MV-4-11 (cell line): ENCODE data around the gene LANCL2.
"Not testable (repeated sequence)": the region's sequence is repeated elsewhere in the genome, so short reads cannot be mapped to it uniquely, and the experiment has no call there.

Experiments used
- DNase-seq: peaks from one replicate; lab custom pipeline; 2025; lab: John Stamatoyannopoulos, UW

LANCL2 gene

DNA sequence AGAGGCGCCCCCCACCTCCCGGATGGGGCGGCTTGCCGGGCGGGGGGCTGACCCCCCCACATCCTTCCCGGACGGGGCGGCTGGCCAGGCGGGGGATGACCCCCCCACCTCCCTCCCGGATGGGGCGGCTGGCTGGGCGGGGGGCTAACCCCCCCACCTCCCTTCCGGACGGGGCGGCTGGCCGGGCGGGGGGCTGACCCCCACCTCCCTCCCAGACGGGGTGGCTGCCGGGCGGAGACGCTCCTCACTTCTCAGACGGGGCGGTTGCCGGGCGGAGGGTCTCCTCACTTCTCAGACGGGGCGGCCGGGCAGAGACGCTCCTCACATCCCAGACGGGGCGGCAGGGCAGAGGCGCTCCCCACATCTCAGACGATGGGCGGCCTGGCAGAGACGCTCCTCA lies 37.4 kb downstream of the LANCL2 start:
- DNase-seq, result not testable (repeated sequence)

DNA sequence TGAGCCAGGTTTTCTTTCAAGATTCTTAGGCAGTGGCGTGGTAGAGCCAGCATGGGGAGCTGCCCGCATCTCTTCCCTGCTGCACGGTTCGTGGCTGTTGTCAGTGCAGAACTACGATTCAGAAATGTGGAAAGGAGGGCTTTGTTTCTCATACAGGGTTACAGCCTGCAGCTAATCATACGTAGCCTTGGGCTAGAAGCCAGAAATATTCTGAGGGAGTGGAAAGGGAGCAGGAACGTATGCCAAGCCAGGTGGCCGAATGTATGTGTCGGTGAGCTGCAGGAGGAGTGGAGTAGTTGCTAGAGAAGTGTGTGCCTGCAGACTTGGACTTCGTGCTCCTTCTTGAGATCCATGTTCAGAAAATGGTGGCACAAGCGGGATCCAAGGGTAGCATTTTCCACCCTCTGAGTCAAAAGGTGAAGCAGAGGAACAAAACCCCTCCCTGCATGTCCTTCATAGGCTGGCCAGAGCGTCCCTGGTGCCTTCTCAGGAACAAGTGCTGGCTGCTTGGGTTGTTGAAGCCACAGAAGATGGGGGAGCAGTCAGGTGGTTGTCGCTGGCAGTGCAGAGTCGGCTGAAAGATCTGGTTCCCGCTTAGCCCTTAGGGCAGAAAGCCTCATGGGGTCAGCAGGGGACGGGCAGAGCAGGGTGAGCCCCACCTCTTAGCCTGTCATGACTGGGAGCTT lies 40.9 kb downstream of the LANCL2 start:
- DNase-seq, result no peak

DNA sequence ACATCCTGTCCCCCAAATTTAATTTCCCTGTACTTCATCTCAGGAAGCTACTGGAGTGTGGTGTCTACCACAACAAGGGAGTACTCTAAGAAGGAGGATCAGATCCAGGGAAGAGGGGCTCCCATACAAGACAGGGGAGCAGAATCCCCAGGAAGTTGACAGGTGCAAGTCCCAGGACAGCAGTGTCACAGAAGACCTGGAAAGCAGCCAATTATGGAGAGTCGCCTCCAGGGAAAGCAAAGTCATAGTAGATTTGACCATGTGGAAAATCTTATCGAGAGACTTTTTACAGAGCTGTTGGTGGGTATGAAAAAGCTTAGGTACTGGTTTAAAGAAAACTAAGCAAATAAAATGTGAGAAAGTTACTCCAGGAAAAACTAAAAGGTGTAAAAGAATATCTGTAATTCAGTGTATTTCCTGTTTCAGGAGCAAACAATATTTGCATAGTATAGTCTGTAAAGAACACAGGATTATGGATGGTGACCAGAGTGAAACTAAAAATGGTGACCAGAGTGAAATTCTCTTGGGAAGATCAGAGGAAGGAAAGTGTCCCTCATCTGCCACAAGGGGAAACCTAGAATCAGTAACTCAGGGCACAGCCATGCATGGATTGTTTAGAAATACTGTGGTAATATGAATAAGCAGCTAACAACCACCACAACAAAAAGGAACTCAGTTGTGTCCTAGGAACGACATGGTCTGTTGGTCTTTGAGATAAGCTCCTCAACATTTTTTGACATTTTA lies 44.5 kb downstream of the LANCL2 start:
- DNase-seq, result peak; percentile 70

DNA sequence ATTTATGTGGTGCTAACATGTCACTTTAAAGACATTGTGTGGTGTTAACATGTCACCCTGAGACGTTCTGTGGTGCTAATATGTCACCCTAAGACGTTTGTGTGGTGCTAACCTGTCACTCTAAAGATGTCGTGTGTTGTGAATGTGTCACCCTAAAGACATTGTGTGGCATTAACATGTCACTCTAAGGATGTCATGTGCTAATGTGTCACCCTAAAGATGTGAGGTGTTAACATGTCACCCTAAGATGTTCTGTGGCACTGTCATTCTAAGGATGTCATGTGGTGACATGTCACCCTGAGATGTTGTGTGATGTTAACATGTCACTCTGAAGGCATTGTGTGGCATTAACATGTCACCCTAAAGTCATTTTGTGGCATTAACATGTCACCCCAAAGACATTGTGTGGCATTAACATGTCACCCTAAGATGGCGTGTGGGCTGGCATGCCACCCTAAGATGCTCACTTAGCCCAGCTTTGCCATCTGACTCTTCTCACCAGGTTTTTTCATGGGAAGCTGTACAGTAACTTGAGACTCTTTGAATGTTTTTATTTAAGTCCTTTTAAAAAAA lies 45.6 kb downstream of the LANCL2 start:
- DNase-seq, result no peak

DNA sequence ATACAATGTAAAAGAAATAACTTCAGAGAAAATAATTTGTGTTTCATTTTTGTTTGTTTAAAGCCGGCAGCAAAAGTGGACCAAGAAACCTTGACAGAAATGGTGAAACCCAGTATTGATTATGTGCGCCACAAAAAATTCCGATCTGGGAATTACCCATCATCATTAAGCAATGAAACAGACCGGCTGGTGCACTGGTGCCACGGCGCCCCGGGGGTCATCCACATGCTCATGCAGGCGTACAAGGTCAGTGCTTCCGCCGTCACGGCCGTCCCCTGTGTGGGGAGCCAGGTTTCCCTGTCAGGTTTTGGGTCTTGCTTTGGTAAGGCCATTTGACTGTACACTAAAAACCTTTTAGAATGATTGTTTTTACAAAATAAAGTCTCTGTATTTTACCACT lies 46.7 kb downstream of the LANCL2 start:
- DNase-seq, result no peak

DNA sequence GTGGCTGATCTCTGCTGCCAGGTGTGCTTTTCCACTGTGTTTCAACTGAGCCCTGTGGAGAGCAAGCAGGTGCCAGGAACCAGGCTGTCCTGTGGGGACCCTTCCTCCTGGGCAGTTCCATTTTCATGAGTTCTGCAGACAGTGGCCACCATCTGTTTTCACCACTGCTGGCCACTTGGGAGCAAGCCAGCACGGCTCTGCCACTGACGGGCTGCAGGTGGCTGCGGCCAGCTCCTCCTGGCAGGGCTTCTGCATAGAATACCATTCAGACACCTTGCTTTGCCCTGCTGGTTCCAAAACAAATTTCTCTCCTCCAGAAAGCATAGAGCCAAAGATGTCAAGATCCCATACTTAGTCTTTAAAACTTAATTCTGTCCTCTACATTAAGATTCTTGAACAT lies 48.3 kb downstream of the LANCL2 start:
- no peak for DNase-seq

DNA sequence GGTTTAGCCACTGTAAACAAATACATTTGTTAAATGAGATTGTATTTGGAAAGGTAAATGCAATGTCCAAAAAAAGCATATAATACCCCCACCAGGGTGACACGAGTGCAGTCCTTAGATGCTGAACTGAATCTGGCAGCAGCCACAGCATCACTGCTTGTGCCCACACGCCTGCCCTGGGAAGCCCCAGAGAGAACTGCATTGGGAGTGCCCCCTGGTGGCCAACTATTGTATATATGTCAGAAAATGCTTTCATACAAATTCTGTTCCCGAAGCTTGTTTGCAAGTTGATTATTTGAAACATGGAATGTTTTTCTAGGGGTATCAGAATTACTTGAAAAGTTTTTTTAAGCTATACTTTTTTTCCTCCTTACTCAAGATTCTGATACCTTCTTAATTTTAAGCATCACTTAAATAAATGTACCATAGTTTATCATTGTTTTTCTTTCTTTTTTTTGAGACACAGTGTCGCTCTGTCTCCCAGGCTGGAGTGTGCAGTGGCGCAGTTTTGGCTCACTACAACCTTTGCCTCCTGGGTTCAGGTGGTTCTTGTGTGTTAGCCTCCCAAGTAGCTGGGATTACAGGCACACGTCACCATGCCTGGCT lies 50.1 kb downstream of the LANCL2 start:
- peak; percentile 68 for DNase-seq

DNA sequence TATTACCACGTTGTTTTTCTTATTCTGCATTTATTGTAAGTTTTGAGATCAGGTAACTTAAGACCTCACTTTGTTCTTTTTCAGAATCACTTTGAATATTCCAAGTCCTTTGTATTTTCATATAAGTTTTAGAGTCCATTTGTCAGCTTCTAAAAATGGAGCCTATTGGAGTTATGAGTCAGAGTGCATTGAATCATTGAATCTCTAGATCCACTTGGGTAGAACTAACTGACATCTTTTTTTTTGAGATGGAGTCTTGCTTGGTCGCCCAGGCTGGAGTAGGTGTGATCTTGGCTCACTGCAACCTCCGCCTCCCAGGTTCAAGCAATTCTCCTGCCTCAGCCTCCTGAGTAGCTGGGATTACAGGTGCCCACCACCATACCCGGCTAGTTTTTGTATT lies 52.3 kb downstream of the LANCL2 start:
- DNase-seq, result not testable (repeated sequence)

DNA sequence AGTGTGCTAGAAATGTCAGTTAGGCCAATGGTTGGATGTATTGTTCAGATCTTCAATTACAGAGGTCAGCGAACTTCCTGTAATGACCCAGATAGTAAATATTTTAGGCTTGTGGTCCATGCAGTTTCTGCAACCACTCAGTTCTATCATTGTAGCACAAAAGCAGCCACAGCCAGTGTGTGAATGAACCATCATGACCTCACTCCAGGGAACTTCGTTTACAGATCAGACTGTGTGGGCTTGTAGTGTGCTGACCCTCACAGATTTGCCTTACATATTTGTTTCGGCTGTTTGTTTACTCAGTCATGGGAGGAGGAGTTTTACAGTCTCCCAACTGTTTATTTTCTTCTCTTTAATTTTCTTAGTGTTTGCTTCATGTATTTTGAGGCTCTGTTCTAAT lies 55.4 kb downstream of the LANCL2 start:
- DNase-seq, result peak; percentile 56

DNA sequence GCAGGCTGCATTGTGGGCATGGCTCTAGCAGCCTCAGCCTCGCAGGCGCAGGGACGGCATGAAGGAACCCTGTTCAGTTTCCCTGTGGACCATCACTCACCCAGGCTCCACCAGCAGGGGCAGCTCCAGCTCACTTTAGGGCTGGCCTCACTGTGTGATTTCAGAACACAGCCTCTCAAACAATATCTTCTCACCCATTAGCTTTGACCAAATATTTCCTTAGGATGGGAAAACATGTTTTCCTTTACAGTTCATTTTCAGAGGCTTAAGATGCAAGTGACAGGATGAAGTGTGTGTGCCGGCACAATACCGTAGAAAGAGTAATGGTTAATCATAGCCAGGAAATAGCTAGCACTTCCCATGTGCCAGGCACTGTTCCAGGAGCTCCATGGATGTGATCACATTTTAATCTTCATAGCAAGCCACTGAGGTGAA lies 58.2 kb downstream of the LANCL2 start:
- DNase-seq, result no peak

DNA sequence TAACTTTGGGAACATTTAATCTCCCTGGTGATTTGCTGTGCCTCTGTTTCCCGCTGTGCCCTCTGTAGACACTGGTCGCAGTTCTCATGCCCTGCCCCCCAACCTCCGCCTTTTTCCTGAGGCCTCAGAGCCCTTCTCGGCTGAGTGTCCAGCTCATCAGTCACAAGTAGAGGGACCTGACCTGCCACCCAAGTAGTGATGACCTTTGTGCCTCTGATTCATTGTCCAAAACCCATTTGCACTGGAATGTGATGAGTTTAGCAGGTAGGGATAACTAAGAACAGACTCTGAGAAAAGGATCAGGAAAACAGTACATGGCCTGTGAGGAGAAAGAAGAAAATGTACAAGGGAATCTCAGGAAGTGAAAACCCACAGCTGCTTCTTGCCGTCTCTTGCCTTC lies 58.8 kb downstream of the LANCL2 start:
- no peak for DNase-seq

DNA sequence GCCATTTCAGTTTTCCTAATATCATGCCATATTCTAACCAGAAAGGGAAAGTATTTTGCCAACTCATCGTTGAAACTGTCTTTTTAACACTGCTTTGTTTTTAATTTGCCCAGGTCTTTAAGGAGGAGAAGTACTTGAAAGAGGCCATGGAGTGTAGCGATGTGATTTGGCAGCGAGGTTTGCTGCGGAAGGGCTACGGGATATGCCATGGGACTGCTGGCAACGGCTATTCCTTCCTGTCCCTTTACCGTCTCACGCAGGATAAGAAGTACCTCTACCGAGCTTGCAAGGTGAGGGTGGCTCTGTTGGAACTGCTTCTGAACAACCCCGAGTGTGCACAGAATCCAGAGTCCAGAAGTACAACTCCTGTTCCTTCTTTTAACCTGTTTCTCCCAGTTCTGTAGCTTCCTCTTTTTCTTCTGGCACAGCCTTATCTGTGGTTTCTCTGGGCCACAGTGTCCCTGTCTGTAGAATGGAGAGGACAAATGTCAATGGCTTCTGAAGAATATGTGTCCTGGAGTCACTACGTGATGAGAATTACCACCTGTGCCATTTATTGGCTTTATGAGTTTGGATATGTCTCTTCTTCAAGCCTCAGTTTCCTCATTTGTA lies 60.1 kb downstream of the LANCL2 start:
- peak; percentile 54 for DNase-seq

DNA sequence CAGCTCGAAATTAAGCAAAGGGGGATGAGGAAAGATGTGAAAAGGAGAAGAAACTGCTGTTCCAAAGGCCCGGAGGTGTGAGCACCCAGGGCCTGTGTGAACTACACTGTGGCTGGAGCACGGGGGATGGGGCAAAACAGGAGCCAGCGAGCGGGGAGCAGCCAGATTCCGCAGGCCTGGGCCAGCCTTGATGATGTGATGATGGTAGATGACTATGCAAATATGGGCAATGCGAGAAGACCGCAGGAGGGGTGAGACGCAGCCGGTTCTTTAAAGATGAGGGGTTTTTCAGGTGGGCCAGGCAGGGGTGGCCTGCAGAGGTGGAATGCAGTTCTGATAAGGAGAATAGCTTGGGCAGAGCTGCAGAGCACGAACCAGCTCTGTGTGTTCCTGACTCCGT lies 61.5 kb downstream of the LANCL2 start:
- no peak for DNase-seq

DNA sequence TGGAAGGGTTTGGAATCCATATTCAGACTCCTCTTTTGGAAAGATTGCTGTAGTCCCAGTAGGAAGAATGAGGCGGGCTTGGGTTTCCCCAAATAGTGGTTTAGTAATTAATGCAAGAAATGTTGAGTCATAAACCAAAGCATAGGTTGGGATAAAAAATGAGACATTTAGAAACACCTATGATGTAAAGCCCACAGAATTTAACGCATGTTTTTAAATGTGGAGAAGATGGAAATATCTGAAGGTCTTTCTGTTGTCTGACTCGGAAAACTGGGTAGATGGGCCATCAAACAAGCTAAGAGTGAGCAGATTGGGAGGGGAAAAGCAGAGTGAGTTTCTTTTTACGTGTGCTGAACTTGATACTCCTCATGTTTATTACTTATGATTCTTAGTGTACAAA lies 62.2 kb downstream of the LANCL2 start:
- no peak for DNase-seq

DNA sequence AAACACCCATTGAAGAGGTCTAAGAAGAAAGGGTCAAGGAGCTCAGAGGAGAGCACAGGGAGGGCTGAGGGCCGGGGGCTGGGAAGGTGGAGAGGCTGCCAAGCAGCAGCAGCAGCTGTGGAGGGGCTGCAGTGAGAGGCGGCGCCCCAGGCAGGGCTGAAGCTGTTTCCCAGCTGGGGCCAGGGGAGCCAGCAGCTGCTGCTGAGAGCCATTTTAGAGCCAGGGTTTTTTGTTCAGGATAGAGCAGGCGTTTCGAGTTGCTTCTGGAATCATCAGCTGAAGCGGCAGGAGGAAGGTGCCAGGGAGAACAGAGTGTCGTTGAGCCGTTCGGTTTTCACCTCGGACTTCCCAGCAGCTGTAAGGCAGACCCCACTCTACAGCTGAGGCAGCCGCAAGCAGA lies 62.7 kb downstream of the LANCL2 start:
- DNase-seq, result no peak

DNA sequence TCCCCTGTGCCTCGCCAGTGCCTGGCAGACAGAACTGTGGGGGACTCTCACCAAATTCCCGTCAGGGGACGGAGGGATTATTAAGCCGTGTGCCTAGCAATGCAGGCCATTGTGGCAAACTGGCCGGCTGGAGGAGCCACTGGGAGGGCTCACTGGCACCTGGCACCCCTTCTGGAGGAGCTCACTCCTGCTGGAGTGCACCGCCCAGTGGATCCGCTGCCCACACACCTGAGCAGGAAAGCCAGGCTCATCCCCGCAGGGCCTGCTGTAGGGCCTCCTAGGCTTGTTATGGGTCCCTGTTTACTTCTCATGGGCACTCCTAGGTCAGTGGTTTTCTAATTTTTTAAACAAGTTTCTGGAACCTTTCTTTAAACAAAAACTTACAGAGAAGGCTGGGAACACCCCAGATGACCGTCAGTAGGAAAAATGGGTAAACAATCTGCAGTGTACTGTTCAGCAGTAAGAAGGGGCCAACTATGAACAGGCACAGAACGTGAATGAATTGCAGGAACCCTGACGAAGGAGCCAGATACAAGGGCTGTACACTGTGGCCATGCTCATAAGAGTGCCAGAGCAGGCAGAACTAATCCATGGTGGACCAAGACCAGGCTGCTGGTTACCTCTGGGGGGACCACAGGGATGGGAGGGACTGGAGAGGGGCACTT lies 64.8 kb downstream of the LANCL2 start:
- no peak for DNase-seq

DNA sequence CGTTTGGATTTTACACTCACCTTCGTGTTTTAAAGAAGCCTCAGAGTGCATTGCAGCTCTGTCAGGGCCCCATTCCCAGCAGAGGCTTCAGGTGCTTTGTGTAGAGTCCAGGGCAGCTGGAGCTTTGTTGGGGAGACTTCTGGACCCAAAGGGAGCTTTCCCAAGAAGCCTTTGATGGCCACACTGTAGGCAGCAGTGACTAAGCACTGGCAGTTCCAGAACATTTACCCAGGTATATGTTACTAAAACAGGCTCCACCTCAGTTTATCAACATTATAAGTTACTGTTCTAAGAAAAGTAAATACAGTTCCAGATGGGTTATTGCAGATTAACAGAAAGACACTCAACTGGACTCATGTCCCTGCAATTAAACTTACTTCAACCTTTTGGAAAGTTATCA lies 66.8 kb downstream of the LANCL2 start:
- DNase-seq, result no peak

DNA sequence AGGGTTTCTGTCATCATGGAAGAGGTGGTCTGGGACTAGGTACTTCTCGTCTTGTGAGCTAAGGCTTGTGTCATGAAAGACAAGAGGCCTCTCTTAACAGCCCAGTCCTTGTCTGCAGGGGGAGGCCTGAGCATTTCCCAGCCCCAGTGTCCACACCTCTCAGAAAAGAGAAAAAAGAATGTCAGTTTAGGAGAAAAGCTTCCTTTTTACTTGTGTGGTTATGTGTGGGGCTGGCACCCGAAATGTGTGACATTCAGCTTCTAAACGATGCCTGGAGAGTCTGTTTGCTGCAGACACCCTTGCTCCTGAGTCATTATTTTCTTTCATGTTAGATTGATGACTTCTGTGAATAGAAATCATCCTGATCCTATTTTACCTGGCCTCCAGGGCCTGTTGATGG lies 67.4 kb downstream of the LANCL2 start:
- DNase-seq, result no peak

DNA sequence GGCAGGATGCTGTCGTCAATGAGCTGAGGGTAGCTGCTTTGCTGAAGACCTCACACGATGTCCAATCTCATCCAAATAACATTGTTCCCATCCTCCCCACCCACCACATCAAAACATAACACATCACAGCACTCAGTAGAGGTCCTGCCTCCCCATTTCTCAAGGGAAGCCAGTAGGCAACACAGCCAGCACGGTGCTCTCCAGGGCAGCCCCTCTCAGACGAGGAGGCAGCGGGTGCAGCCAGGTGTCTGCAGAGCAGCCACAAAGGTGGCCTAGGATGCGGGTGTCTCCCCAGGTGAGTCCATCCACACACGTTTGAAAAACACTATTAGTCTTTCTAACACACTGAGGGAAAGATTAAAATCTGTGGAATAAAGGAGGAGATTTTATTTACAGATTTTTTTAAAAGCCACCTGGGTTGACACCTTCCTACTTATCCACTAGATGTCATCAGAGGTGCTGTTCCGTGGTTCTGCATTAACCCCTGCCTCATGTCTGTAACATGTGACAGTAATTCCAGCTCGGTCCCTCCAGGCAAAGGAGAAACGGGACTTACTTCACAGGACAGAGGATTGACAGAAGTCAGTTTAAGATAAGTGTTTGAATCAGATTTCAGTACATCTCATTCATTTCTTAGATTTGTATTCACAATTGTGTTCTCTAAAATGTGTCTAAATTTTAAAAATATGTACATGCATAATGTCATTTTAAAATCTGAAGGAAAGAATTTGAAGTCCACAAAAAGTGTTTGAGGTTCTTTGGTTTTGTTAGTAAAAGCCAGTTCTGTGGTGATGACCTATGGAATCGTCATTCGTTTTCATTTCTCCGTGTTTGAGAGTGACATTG lies 68.0 kb downstream of the LANCL2 start:
- DNase-seq, result no peak

DNA sequence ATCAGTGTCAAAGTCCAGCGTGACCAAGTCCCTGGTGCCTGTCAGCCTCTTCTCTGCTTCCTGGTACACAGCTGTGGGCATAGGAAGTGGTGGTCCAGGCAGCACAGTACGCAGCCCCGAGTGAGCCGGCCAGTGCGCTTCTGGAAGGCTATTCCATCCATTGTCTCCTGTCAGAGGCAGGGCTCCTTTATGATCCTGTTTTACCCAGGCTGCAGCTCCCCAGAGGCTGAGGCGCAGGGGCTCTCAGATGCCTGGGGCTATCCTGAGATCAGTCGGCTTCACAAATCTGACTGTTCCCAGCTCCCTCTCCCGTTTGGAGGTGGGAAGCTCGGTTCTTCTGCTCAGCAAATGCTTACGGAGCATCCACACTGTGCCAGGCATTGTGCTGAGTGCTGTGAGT lies 70.3 kb downstream of the LANCL2 start:
- DNase-seq, result no peak

DNA sequence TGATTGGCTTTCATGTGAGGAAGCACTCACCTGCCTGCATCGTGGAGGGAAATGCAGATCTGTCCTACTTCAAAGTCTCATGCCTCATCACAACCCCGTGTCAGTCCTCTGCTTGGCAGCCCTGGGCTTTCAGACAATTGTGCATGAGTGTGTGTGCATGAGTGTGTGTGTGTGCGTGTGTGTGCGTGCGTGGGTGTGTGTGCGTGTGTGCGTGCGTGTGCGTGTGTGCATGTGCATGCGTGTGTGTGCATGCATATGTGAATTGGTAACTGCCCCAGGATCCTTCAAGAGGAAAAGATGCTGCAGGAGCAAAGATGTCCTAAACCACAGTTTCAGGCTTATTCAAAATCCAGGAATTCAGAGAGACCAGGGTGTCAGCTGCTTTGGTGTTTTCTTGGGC lies 71.3 kb downstream of the LANCL2 start:
- no peak for DNase-seq
